HG03139 (cell line): Measurements from ENCODE around the gene MEGF6.

Experiments
- ATAC-seq: cut with Tn5 transposase; IDR thresholded peaks from one replicate; pipeline ENCODE4 v1.9.1; 2021; ENCODE audit not compliant: unreplicated experiment

The MEGF6 gene

GRCh38 chr1:3510136-3510955 lies 101.0 kb downstream of the MEGF6 start:
- no peak for ATAC-seq

GRCh38 chr1:3509721-3510120 lies 101.6 kb downstream of the MEGF6 start:
- no peak for ATAC-seq

- no peak for ATAC-seq
Measured at GRCh38 chr1:3508757-3509415, 102.4 kb downstream of the MEGF6 start.

- ATAC-seq = no peak
Measured at GRCh38 chr1:3507636-3508275, 103.6 kb downstream of the MEGF6 start.

DNA sequence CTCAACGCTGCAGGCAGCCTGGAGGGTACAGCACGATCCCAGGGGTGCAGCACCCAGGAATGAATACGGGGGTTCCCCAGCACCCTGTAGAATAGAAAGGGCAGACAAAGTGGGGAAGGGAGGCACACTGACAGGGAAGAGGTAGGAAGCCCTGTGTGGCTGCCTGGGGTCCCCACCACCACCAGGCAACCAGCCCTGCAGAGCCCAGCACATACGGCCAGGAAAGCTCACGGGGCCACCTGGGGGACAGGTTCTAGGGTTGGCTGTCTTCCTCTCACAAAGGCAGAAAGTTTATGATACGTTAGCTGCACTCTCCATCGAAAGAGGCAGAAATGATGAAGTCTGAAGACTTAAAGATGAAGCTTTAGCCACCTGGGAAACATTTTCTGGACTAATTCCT lies 104.4 kb downstream of the MEGF6 start:
- ATAC-seq = no peak

GRCh38 chr1:3506041-3506440 lies 105.3 kb downstream of the MEGF6 start:
- ATAC-seq = no peak

DNA sequence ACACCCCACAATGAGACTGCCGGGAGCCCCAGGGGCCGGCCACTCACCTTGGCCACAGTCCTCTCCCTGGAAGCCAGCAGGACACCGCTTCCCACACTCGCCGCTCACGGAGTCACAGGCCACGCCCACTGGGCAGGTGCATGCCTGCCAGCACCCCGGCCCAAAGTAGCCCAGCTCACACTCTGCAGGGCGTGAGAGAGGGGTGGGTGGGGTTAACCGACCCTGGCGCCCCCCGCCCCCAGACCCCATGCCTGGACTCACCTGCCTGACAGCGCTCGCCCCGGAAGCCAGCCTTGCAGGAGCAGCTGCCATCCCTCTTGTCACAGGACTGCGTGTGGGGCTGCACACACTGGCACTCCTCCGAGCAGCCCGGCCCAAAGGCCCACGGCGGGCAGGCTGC lies 106.1 kb downstream of the MEGF6 start:
- no peak for ATAC-seq

DNA sequence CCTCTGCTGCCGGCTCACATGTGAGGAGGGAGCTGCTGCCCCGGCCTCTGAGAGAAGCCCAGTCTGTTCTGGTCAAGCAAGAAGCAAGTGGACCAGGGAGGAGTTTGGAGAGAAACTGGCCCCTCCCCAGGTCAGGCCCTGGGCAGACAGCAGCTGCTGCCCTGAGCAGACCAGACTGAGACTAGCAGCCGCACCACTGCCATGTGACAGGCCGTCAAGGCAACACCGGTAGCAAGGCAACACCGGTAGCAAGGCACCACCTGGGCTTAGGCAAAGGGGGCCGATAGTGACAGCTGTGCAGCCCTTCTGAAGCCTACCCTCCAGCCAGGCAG lies 106.5 kb downstream of the MEGF6 start:
- ATAC-seq = no peak

DNA sequence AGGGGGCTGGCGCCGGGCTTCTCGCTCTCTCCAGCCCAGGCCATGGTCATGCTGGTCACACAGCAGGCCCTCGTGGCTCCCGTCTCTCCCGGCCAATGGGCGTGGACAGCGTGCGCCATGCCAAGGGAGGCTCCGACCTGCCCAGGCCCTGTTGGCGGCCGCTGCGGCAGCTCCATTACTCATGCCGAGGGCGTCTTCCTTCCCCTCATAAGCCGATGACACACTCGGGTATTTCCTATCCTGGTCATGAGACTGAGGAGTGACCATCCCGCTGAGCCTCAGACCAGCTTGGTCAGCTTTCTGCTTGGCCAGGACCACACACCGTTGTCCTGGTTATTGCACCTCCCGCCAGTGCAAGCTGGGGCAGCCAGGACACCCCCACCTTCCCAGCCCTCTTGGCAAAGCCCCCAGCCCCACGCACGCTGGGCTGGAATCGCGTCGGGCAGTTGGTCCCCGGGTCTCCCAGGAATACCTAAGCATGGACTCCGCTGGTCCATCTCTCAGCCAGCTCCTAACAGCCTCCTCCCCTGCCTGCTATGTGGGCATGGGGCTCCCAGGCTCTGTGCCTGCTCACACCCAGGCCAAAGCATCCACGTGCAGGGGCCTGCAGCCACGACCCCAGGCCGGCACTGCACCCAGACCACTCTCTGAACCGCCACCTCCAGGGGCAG lies 107.0 kb downstream of the MEGF6 start:
- ATAC-seq = no peak

DNA sequence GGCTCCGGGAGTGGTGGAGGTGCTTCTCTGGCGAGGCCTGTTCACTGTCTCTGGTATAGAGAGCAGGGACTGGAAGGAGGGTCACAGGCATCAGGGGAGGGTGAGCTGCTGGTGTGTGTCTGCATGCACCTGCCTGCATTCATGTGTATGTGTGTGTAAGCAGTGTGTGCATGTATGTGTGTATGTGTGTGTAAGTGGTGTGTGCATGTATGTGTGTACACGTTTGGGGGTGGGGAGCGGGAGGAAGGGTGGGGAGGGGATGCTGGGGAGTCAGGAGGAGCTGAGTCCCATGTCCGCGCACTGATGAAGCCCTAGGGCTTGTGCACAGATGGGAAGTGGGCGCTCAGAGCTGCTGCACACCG lies 107.8 kb downstream of the MEGF6 start:
- ATAC-seq = no peak

GRCh38 chr1:3502641-3503524 lies 108.4 kb downstream of the MEGF6 start:
- ATAC-seq = no peak

DNA sequence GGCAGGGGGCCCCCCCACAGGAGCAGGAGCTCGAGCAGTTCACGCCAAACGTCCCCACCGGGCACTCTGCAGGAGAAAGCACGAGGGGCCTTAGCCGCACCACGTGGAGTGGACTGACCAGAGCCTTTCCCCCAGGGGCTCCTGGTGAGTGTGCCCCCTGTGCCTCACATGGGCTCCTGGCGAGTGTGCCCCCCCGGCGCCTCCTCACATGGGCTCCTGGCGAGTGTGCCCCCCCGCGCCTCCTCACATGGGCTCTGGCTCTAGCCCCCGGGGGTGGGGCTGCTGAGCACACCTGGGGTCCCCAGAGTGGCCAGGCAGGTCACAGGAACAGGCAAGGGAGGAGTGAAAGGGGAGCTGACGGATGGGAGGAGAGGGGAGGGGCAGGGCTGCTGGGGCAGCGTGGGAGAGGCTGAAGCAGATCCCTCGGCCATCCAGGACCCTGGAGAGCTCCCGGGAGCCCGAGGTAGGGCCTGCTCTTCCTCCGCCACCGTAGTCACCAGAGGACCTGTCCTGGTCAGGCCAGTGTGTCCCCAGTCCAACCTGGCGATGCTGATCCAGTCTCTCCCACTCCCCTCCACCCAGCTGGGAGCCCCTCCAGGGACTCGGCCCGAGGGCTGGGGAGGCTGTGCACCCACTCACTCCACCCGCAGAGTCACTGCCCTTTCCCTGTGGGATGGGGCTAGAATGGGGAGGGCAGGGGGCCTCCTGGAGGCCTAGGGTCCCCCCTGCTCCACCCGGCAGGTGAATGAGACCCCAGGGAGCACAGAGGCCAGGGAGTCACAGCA lies 109.3 kb downstream of the MEGF6 start:
- ATAC-seq = no peak

- no peak for ATAC-seq
Measured at GRCh38 chr1:3501437-3501836, 109.9 kb downstream of the MEGF6 start.

DNA sequence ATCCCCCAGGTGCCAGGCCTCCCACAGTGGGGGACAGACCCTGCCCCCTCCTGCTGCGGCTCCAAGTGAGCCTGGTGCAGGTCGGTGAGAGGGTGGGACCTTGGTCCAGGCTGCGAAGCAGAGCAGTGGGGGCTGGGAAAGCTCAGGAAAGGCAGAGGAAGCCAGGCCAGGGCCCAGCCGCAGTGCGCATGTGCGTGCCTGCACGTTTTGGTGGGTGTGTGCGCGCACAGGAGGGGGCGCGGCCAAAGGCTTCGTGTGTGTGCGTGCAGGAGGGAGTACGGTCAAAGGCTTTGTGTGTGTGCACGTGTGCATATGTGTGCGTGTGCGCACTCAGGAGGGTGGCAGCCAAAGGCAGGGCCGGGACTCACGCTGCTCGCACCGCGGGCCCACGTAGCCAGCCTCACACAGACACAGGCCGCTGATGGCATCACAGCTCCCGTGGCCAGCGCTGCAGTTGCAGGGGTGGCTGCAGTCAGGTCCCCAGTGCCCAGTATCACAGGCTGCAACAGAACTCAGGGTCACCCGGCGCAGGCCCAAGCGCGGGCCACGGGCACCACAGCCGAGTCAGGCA lies 111.0 kb downstream of the MEGF6 start:
- ATAC-seq = no peak

DNA sequence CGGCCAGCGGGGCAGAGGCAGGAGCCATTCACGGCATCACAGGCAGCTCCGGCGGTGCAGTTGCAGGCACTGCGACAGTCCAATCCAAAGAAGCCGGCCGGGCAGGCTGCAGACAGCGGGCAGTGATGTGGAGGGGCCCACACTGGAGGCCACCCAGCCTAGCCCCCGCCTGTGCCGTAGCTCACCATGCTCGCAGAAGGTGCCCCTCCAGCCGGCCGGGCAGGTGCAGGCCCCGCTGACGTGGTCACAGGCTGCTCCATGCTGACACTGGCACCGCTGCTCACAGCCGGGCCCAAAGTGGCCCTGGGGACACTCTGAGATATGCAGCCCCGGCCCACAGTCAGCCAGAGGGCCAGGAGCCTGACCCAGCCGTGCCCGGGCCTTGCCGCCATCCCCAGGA lies 111.7 kb downstream of the MEGF6 start:
- no peak for ATAC-seq

DNA sequence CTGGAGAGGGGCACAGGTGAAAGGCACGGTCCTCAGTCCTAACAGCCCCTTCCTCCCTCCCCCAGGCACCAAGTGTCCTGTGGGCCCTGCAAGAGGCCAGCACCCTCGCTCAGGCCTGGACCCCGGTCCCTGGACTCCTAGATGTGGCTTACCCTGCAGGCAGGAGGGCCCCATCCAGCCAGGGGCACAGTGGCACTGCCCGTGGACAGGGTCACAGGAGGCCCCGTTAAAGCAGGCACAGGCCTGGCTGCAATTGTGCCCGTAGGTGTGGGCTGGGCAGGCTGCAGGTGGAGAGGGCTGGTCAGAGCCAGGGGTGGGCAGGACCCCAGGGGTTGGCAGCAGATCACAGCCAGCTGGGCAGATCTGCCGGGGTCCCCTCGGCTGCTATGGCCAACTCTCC lies 112.3 kb downstream of the MEGF6 start:
- no peak for ATAC-seq

DNA sequence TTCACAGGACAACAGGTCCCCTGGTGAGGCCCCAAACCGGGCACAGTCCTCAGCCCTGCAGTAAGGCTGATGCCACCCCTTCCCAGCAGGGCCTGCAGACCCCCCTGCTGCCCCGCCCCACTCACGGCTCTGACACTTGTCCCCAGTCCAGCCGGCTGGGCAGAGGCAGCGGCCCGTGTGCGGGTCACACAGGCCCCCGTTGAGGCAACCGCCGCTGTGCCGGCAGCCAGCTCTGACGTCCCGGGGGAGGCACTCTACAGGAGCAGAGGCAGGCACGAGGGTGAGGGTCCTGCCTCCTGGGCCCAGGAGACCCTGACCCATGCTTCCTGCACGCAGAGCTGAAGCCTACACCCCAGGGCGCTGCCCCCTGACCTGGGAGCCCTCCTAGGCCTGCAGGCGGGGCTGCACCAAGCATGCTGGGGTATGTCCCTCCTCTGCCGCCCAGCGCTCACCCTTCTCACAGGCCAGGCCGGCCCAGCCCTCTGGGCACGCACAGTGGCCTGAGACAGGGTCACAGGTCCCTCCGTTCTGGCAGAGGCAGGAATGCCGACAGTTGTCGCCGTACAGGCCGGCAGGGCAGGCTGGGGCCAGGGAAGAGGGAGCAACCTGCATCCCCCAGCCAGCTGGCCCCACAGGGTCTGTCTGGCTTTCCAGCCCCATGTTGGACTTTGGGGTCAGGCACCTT lies 112.9 kb downstream of the MEGF6 start:
- no peak for ATAC-seq

DNA sequence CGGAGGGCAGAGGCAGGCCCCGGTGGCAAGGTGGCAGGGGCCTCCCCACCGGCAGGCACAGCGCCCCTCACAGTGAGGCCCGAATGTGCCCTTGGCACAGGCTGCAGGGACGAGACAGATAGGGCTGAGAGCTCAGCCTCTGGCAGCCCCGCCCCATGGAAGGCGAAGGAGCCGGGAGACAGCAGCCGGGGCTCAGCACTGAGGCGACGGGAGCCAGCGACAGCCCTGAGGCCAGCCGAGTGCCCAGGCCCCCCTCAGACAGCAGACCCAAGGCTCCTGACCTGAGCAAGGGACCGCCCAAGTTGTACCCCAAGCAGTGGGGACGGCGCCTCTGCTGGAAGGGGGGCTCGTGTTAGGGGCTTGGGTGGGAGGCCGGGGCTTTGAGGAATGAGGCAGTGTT lies 113.8 kb downstream of the MEGF6 start:
- ATAC-seq = no peak

- ATAC-seq = no peak
Measured at GRCh38 chr1:3496916-3497315, 114.4 kb downstream of the MEGF6 start.
